HepG2 (cell line): ENCODE results near the gene INKA1. TPM values are rescaled to one million over a fixed set of nuclear protein-coding genes. Genes with fewer than 3 reads are reported as not detected.

ENCODE experiments used
- CHD2 ChIP-seq: IDR thresholded peaks from 2 replicates; pipeline ENCODE4 v1.6.1; 2011; ENCODE audit warnings: low read depth, low read length, improper control_type of control experiment
- FOXP1 ChIP-seq, 2 experiments: fragments of 450-650 bp in 1 of 2; IDR thresholded peaks; 2 replicates each; pipeline ENCODE4 v1.6.1; 2017 to 2018; ENCODE audit warnings: antibody characterized with exemption in 1 of 2
- GZF1 ChIP-seq: sonication (generic); formaldehyde crosslinking; IDR thresholded peaks from 2 replicates; pipeline ENCODE4 v1.5.1; 2020; ENCODE audit warnings: mild to moderate bottlenecking, missing genetic modification reagents
- HOXA9 ChIP-seq: sonication (generic); formaldehyde crosslinking; IDR thresholded peaks from 2 replicates; pipeline ENCODE4 v1.8.1; 2022; ENCODE audit warnings: missing genetic modification reagents, mild to moderate bottlenecking, moderate library complexity, borderline replicate concordance
- IRF2 ChIP-seq: IDR thresholded peaks from 2 replicates; pipeline ENCODE4 v1.6.1; 2018; ENCODE audit warnings: missing genetic modification reagents, missing compliant biosample characterization
- JUND ChIP-seq: sonication (generic); formaldehyde crosslinking; IDR thresholded peaks from 2 replicates; pipeline ENCODE4 v1.8.0; 2022; ENCODE audit warnings: mild to moderate bottlenecking, missing genetic modification reagents
- MATR3 ChIP-seq: sonication (generic); formaldehyde crosslinking; IDR thresholded peaks from 2 replicates; pipeline ENCODE4 v1.4.0; 2020; ENCODE audit warnings: missing genetic modification reagents
- NR2F1 ChIP-seq, 2 experiments: fragments of 450-650 bp in 1 of 2; formaldehyde crosslinking in 1 of 2; IDR thresholded peaks; 2 replicates each; pipeline versions ENCODE4 v1.5.0 to v1.6.1; 2016 to 2020; ENCODE audit warnings: mild to moderate bottlenecking in 1 of 2, missing compliant biosample characterization in 1 of 2, missing genetic modification reagents in 1 of 2, moderate library complexity in 1 of 2
- NR3C1 ChIP-seq: sonication (generic); formaldehyde crosslinking; IDR thresholded peaks from 2 replicates; pipeline ENCODE4 v1.4.0; 2020; ENCODE audit warnings: missing genetic modification reagents
- RARA ChIP-seq: IDR thresholded peaks from 2 replicates; pipeline ENCODE4 v1.6.1; 2016; ENCODE audit warnings: missing genetic modification reagents, missing compliant biosample characterization
- SNAI1 ChIP-seq: sonication (generic); formaldehyde crosslinking; IDR thresholded peaks from 2 replicates; pipeline ENCODE4 v1.5.0; 2020; ENCODE audit warnings: mild to moderate bottlenecking, missing genetic modification reagents, borderline replicate concordance
- SRSF1 ChIP-seq: fragments of 200-400 bp; formaldehyde crosslinking; optimal IDR thresholded peaks from 2 replicates; pipeline ENCODE3; 2017; ENCODE audit warnings: mild to moderate bottlenecking, low read depth, low read length, moderate library complexity
- SRSF9 ChIP-seq: fragments of 200-400 bp; formaldehyde crosslinking; IDR thresholded peaks from 2 replicates; pipeline ENCODE4 v1.6.1; 2018; ENCODE audit warnings: borderline replicate concordance, mild to moderate bottlenecking, low read depth, low read length; ENCODE audit not compliant: insufficient read depth, poor library complexity, severe bottlenecking
- YY1 ChIP-seq: IDR thresholded peaks from 2 replicates; pipeline ENCODE4 v1.6.1; 2011; ENCODE audit warnings: low read length, low read depth, moderate library complexity, mild to moderate bottlenecking; ENCODE audit not compliant: insufficient read depth, insufficient replicate concordance
- ZFP90 ChIP-seq: sonication (generic); formaldehyde crosslinking; IDR thresholded peaks from 2 replicates; pipeline ENCODE4 v1.8.0; 2022; ENCODE audit warnings: missing genetic modification reagents, mild to moderate bottlenecking, inconsistent platforms, borderline replicate concordance
- ZNF138 ChIP-seq: sonication (generic); formaldehyde crosslinking; IDR thresholded peaks from 2 replicates; pipeline ENCODE4 v1.5.0; 2020; ENCODE audit warnings: mild to moderate bottlenecking, low read depth, missing genetic modification reagents
- ZNF562 ChIP-seq: sonication (generic); formaldehyde crosslinking; IDR thresholded peaks from 2 replicates; pipeline ENCODE4 v1.8.0; 2022; ENCODE audit warnings: missing genetic modification reagents, borderline replicate concordance
- ZNF839 ChIP-seq: sonication (generic); formaldehyde crosslinking; IDR thresholded peaks from 2 replicates; pipeline ENCODE4 v1.4.0; 2020; ENCODE audit warnings: missing genetic modification reagents, mild to moderate bottlenecking, borderline replicate concordance
- ZNF879 ChIP-seq: sonication (generic); formaldehyde crosslinking; IDR thresholded peaks from 2 replicates; pipeline ENCODE4 v1.8.1; 2023; ENCODE audit warnings: missing genetic modification reagents
- polyA plus RNA-seq, 8 experiments: library from polyadenylated mRNA; depleted of rRNA in 3 of 8; stranded (reverse) in 7 of 8; unstranded in 1 of 8; fragments of >200 nt; fragmentation: Illumina TruSeq in 4 of 8; extraction: Trizol in 4 of 8; gene quantifications; 2 replicates each; pipeline versions ENCODE4 v1.2.1 to v1.2.3, GENCODE V29; 2011 to 2016; ENCODE audit warnings: low read depth in 4 of 8, missing spikeins in 1 of 8, mixed read lengths in 1 of 8; ENCODE audit not compliant: insufficient read depth in 1 of 8
- total RNA-seq, 5 experiments: library from RNA; depleted of rRNA; stranded (reverse); fragments of >200 nt; fragmentation: Illumina TruSeq; extraction: Trizol; gene quantifications; 2 replicates each; pipeline ENCODE4 v1.2.3, GENCODE V29; 2016; ENCODE audit warnings: low read depth in 1 of 5
- TF ChIP-seq, protein P1 (sequence below): sonication (generic); formaldehyde crosslinking; IDR thresholded peaks from 2 replicates; pipeline ENCODE4 v1.4.0; 2020; ENCODE audit warnings: missing genetic modification reagents
- TF ChIP-seq, protein P2 (sequence below): sonication (generic); formaldehyde crosslinking; IDR thresholded peaks from 2 replicates; pipeline ENCODE4 v1.9.0; 2021; ENCODE audit warnings: missing genetic modification reagents, borderline replicate concordance
- TF ChIP-seq, protein P3 (sequence below): sonication (generic); formaldehyde crosslinking; IDR thresholded peaks from 2 replicates; pipeline ENCODE4 v1.8.1; 2023; ENCODE audit warnings: missing genetic modification reagents, inconsistent platforms, borderline replicate concordance
- TF ChIP-seq, protein P4 (sequence below): IDR thresholded peaks from 2 replicates; pipeline ENCODE4 v1.6.1; 2016; ENCODE audit warnings: low read depth, control low read depth

The INKA1 gene
- total and polyA plus RNA-seq, 2 of the 13 experiments (the other 11 are each of a cell fraction or from before 2014, with no cell fraction given): 0.22 to 0.41 TPM

DNA sequence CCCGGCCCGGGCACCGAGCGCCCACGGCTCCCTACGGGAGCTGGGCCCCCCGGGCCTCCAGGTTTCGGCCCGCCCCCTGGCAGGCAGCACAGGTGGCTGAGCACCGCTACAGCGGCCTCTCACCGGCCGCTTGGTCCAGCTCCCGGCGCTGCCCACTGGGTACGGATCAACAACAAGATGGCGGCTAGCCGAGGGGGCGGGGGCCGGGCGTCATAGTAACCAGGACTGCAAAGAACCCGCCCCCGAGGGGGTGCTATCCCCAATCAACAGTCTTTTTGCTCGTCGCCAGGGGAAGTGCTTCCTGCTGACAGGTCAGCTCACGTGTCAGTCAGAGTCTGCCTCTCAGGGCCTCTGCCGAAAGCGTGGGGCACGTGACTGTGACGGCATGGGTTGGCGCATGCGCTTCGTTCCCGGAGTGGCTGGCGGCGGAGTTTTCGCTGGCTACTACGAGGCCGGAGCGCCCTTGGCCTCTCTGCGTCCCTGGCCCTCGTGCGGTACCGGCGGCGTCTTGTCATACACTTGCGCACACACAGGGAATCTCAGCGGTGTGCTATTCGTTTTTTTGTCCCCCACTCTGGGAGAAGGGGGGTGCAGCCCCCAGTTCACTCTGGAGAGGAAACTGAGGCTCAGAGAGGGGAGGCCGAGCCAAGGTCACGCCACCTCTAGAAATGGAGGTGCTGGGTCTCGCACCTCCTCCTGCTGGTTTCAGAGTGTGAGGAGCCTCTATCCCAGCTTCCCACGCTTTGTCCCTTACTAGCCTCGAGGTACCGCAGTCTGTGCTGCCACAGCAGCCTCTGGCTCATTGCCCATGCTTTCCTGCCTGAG is 16.5 kb upstream of the INKA1 start, which contains the start of gene IP6K1 (continued):
- no peak for TF ChIP-seq SRSF1
- no peak for TF ChIP-seq NR3C1 (CRISPR knock-in tag)
- no peak for TF ChIP-seq SNAI1 (CRISPR knock-in tag)
- no peak for TF ChIP-seq MATR3 (CRISPR knock-in tag)
- TF ChIP-seq ZNF138 (CRISPR knock-in tag): no peak
- TF ChIP-seq, protein P1, sequence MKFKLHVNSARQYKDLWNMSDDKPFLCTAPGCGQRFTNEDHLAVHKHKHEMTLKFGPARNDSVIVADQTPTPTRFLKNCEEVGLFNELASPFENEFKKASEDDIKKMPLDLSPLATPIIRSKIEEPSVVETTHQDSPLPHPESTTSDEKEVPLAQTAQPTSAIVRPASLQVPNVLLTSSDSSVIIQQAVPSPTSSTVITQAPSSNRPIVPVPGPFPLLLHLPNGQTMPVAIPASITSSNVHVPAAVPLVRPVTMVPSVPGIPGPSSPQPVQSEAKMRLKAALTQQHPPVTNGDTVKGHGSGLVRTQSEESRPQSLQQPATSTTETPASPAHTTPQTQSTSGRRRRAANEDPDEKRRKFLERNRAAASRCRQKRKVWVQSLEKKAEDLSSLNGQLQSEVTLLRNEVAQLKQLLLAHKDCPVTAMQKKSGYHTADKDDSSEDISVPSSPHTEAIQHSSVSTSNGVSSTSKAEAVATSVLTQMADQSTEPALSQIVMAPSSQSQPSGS (CRISPR knock-in tag): peak; percentile 73; the same call in 1 of the 2 replicates
- no peak for TF ChIP-seq CHD2
- TF ChIP-seq, protein P2, sequence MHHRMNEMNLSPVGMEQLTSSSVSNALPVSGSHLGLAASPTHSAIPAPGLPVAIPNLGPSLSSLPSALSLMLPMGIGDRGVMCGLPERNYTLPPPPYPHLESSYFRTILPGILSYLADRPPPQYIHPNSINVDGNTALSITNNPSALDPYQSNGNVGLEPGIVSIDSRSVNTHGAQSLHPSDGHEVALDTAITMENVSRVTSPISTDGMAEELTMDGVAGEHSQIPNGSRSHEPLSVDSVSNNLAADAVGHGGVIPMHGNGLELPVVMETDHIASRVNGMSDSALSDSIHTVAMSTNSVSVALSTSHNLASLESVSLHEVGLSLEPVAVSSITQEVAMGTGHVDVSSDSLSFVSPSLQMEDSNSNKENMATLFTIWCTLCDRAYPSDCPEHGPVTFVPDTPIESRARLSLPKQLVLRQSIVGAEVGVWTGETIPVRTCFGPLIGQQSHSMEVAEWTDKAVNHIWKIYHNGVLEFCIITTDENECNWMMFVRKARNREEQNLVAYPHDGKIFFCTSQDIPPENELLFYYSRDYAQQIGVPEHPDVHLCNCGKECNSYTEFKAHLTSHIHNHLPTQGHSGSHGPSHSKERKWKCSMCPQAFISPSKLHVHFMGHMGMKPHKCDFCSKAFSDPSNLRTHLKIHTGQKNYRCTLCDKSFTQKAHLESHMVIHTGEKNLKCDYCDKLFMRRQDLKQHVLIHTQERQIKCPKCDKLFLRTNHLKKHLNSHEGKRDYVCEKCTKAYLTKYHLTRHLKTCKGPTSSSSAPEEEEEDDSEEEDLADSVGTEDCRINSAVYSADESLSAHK: no peak
- TF ChIP-seq, protein P3, sequence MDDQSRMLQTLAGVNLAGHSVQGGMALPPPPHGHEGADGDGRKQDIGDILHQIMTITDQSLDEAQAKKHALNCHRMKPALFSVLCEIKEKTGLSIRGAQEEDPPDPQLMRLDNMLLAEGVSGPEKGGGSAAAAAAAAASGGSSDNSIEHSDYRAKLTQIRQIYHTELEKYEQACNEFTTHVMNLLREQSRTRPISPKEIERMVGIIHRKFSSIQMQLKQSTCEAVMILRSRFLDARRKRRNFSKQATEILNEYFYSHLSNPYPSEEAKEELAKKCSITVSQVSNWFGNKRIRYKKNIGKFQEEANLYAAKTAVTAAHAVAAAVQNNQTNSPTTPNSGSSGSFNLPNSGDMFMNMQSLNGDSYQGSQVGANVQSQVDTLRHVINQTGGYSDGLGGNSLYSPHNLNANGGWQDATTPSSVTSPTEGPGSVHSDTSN (CRISPR knock-in tag): peak; percentile 95; the same call in 1 of the 2 replicates
- peak; percentile 59; the same call in 1 of the 2 replicates for TF ChIP-seq JUND
- no peak for TF ChIP-seq NR2F1 (CRISPR knock-in tag; IDR thresholded peaks at IDR 0.05)
- TF ChIP-seq, protein P4, sequence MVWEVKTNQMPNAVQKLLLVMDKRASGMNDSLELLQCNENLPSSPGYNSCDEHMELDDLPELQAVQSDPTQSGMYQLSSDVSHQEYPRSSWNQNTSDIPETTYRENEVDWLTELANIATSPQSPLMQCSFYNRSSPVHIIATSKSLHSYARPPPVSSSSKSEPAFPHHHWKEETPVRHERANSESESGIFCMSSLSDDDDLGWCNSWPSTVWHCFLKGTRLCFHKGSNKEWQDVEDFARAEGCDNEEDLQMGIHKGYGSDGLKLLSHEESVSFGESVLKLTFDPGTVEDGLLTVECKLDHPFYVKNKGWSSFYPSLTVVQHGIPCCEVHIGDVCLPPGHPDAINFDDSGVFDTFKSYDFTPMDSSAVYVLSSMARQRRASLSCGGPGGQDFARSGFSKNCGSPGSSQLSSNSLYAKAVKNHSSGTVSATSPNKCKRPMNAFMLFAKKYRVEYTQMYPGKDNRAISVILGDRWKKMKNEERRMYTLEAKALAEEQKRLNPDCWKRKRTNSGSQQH (CRISPR knock-in tag): no peak
- no peak for TF ChIP-seq ZNF839 (CRISPR knock-in tag)
- TF ChIP-seq YY1: peak; percentile 96
- no peak for TF ChIP-seq ZNF562
- 0 out of 2 replicates have a peak, but pooled peaks have one; percentile 33 for TF ChIP-seq RARA (CRISPR knock-in tag)
- no peak for TF ChIP-seq FOXP1 (IDR thresholded peaks at IDR 0.05)
- no peak for TF ChIP-seq FOXP1 (CRISPR knock-in tag; IDR thresholded peaks at IDR 0.05)
- TF ChIP-seq IRF2 (CRISPR knock-in tag): no peak
- TF ChIP-seq ZFP90 (CRISPR knock-in tag): 0 out of 2 replicates have a peak, but pooled peaks have one; percentile 30
- no peak for TF ChIP-seq GZF1 (CRISPR knock-in tag)
- peak; percentile 86; the same call in 1 of the 2 replicates for TF ChIP-seq ZNF879 (CRISPR knock-in tag)
- TF ChIP-seq SRSF9: no peak
- TF ChIP-seq HOXA9 (CRISPR knock-in tag): no peak
